Activated CD8-positive, alpha-beta memory T cell treated with anti-CD3 and anti-CD28 coated beads, Interleukin-2, amount 50 U/mL, for 24 hours (primary cell): ENCODE measurements around the gene ANK2.

Source experiments
- DNase-seq: peaks from one replicate; pipeline ENCODE4 v3.0.0-alpha.2; 2020; ENCODE audit errors: extremely low read depth

The ANK2 gene

DNA sequence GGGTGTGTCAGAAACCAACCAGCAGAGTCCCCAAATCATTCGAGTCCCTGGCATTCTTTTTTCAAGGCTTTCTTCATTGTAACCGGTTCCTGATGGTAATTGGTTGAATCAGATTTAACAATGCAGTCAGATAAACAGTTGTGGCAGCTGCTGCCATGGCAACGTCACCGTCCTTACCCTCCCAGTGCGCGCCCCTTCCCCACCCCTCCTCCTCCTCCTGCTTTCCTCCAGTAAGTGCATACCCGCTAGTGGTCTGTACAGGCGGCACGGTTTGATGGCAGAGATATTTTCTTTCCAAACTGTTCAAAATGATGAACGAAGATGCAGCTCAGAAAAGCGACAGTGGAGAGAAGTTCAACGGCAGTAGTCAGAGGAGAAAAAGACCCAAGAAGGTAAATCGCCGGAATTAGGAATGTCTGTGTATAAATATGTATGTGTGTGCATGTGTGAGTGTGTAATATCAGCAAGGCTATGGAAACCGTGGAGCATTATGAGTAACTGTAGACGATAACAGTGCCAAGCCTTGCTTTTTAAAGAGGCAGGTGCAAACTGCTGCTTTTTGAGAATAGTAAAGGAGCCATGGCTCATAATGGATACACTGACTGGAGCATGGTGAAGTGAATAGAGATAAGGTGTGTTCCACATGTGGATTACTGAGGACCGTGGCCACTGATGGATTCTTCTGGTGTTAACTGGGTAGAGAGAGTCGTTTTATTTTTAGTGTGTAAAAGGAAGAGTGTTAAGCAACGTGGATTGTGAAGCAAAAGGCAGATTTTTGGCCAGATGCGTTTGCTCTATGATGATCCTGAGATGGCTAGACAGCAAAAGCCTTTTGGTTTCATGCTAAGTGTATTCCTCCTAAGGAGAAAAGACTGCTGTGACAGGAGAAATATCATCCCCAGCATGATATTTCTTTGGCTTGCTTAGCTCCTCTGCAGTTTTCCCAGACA is at the start of gene ANK2:
Gene ANK2, plus strand, starts transcription at position 233 of the 950 bp plus-strand sequence. Its CDS starts 76 bp downstream, at position 309.
- no peak for DNase-seq

DNA sequence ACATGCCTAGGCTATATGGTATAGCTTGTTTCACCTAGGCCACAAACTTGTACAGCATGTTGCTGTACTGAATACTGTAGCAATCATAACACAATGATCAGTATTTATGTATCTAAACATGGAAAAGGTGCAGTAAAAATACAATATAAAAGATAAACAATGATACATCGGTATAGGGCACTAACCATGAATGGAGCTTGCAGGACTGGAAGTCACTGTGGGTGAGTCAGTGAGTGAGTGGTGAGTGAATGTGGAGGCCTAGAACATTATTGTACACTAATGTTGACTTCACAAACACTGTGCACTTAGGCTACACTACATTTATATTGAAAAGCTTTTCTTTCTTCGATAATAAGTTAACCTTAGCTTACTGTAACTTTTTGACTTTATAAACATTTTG is 45.6 kb upstream of the ANK2 start:
- no peak for DNase-seq

DNA sequence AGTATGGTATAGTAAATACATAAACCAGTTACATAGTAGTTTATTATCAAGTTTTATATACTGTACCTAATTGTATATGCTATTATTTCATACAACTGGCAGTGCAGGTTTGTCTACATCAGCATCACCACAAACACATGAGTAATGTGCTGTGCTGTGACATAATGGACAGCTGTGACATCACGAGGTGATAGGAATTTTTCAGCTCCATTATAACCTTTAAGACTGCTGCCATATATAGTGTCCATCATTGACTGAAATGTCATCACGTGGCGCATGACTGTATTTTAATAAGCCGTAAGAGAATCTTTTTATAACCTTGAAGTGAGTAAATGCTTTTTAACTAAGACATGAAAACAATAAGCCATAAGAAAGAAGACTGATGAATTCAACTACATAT is 44.8 kb upstream of the ANK2 start:
- DNase-seq: no peak

DNA sequence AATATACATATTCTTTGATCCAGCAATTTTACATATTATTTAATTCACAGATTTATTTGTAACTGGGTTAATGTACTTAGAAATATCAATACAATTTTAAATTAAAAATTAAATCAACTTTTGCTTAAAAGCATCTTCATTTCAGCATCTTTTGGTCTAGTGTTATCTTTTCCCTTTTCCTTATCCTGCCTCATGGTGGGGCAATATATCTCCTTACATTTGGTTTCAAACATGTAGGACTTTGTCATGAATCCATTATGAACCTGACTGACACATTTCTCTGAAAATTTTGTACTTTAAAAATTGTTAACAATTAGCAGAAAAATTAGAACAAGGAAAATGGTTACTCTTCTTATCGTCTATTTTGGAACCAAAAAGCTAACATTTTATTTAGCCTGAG is 42.8 kb upstream of the ANK2 start:
- DNase-seq: no peak

DNA sequence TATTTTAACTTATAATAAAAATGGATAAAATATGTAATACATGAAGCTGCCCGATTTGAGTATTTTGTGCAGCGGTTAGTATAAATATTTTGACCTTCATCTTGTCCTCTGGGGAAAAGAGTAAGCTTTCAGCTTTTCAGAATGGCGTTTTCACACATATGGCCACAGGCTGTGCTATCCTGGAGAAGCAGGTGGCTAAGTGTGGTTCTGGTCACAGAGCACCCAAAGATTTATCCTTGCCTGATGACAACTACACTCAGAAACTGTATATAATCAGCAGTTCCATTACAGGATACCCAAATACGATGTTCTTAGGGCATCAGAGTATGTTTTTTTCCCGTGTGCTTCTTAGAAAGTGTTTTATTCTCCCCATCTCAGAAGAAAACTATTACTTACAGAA is 42.3 kb upstream of the ANK2 start:
- DNase-seq: no peak

DNA sequence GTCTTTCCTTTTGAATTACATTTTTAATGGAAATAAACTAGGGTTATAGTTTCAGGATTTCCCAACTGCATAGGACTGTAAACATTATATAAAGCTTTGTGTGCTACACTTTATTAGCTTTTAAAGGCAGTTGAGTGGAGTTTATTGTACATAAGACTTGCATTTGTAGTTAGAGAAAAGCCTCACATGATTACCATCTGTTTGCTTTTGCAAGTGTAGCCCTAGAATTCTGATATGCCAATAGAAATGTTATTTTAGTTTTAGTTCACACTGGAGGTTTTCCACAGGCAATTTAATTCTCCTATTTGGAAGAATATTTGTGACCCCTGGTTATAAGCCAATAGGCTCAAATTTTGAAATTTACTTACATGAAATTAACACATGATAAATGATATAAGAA is 41.3 kb upstream of the ANK2 start:
- DNase-seq: no peak

DNA sequence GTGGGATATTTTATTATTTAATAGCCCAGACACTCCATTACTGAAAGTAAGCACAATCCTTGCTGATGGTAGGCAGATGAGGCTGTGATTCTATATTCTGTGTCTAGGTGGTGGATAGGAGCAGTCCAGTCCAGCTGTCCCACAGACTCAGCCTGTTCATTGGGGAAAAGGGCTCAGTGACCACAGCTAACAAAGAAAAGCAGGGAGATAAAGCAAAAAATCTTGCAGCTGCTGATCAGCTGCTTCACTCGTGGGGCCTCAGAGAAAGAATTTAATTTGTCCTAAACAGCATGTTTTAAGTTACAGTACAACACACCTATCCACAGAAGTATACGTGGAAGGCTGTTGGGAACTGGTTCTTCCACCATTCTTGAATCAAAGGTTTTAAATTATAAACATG is 40.7 kb upstream of the ANK2 start:
- no peak for DNase-seq

DNA sequence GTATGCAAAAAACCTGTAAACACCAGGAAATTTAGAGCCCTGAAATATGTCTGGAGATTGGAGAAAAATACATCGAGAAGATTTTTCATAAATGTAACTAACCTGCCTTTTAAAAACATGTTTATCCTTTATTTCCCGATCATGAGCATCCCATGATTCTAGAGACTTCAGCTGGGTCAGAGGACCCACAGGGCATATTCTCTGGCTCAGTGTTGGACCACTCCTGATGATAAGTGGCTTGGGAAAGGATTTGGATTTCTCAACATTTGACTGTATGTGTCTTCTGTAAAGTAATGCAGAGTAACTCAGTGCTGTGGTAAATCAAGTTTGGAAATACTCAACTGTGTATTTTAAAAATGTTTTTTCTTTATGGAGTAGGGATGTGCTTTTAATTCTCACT is 40.0 kb upstream of the ANK2 start:
- no peak for DNase-seq

DNA sequence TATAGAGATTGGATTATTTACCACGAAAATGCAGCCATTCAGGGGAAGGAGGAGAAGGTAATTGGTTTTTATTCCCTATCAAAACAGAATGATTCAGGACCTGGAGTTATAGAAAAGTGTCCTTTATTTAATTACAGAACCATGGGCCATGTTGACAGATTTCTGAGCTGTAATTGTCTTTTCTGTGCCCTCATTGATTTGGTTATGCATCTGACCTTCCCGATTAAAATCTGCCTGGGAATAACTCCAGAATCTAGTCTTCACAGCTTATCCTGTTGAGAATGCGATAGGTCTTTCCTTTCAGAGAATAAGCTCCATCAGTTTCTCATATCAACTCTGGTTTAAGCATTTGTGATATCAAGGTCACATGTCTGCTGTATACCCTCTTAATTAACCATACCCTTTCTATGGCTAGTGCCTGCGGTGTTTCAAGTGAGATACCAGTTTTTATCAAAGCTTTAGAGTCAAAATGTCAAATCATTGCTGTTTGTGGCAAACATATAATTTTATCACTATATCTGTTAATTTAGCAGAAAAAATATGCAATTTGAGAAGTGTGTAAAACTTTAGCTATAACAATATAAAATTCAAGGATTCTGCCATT is 37.2 kb upstream of the ANK2 start:
- no peak for DNase-seq

DNA sequence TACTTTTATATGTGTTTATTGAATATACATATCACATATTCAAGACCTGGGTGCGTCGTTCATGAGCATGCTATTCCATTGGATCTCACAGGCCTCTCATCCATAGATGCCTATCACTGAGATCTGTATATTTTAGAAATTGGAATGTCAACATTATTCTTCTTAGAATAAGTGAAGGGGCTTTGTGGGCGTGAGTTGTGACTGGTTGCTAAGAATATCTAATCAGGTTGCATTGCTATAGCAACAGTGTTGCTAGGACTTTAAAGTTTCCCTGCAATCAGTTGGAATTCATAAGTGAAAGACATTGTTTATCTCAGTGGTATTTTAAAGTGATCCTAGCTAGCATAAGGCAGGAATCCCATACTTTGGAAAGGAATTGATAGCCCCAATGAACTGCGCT is 36.7 kb upstream of the ANK2 start:
- DNase-seq: no peak

DNA sequence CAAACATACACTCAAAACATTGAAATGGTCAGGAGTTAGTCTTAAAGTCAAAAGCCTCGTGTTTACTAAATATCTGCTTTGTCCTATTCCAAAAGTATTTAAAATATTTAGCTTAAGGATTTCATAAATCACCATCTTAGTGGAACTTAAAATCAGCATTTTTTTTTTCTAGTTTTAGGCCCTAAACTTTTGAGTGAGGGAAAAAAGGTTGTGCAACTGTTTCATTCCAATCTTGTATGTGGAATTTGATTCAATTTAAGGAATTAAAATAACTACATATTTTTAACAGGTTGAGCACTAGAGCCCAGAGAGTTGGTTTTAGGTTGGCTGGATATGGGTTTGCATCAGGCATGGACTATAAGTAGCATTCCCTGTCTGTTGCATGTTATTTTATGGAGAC is 35.7 kb upstream of the ANK2 start:
- DNase-seq: no peak

DNA sequence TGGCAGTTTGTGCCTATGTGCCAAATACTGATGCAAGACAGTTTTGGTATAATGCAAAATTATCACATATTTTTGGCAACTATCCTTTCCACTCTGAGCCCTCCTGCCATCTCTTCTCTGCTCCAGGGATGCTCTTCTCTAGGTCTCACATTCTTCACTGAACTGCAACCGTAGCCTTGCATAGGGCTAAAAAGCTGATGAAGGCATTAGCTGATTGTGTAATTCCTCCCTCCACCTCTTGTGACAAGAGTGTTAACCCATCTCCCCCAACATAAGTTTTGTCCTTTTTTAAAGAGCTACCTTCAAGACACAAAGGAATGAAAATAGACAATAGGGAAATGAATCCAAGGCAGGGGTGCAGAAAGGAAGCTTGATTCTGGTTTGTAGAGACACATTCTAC is 33.1 kb upstream of the ANK2 start:
- no peak for DNase-seq

DNA sequence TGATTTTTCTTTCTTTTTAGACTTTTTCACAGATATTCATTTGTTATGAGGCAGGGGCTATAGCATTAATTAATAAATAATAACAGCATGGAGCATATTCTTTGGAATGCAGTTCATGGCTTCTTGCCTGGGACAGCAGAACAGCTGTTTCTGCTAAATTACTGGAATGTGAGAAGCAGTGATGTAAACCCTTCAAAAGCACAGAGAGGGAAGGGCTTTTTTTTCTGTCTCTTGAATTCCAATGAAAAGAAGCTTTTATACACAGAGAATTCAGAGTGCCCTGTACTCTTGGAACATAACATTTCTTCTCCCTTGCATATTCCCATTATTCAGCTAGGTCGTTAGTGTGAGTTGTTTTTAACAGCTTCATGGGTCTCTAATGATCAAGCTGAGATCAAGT is 28.5 kb upstream of the ANK2 start:
- DNase-seq: no peak

DNA sequence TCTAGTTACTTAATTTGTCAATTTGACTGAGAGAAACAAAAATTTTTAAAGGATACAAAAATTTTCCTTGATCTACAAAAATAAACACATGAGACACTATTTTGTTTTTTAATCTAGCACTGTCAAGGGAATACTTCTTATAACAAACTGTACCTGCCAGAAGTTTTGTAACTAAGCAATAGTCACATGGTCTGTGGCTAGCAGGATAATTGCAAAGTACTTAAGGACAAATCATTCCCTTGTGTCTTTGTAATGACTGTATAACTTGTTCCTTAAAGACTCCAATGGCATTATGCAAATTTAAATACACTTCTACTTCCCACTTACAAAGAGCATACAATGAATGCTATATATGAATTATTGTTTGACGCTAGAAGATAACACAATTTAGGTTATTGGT is 25.1 kb upstream of the ANK2 start:
- DNase-seq: no peak

DNA sequence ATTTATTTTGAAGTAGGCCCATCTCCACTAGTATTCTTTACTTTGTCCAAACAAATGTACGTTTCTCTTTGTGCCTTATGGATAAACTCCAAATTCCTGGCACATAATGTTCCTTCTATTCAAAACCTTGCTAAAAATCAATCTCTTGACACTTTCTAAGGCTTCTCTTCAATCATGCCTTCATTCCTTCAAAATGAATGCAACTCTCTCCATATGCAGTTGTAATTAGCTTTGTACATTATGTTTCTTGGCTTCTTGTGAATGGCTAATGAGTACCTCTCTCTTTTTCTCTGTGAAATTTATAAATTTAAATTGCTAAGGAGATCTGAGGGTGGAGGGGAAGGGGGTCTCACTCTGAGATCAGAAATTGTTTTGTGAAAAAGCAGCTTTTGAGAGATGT is 24.0 kb upstream of the ANK2 start:
- no peak for DNase-seq

DNA sequence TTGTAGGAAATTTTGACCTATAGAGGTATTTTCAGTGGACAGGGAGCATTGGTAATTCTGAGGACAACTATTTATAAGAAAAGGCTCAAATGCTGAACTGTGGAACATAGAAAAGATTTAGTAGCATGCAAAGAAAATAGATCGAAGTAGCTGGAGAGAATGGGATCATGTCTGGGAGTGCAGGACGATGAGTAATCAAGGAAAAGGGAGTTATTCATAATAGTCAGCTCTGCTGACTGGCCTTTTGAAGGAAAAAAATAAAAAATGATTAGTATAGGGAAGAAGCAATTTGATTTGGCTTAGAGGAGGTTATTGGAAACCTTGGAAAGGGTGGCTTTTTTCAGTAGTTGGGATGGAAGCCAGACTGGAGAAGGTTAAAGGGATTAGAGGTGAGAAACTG is 22.9 kb upstream of the ANK2 start:
- DNase-seq: no peak

DNA sequence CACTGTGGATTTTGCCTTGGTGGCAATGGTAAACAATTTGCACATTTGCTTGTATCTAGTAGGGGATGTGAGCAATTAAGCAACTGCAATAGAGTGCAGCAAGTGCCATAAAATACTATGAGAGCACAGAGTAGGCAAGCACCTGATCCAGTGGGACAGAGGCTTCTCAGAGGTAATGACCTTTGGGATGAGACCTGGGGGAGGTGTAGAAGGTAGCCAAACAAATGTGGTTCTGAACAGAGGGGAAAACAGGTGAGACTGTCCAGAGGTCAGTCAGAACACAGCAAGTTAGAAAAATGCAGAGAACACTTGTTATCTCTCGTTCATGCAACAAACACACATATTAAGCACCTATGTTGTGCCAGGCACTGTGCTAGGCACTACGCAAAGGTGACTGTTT is 21.4 kb upstream of the ANK2 start:
- DNase-seq: no peak

DNA sequence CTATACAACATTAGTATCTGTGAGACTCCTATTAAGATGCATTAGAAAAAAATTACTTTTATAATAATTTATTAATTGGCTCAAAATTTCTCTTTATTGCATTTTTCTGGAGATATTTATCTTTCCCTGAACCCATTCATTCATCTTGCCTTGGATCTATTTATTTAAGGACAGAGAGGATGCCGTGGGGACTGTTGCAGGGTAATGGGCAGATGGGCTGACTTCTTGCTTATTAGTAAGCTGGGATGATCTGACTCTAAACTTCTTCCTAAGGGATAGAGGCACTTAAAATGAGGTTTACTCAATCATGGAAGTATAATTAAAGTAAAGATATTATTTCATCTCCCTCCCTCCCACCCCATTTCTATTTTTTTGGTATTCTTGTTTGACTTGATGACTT is 18.2 kb upstream of the ANK2 start:
- no peak for DNase-seq

DNA sequence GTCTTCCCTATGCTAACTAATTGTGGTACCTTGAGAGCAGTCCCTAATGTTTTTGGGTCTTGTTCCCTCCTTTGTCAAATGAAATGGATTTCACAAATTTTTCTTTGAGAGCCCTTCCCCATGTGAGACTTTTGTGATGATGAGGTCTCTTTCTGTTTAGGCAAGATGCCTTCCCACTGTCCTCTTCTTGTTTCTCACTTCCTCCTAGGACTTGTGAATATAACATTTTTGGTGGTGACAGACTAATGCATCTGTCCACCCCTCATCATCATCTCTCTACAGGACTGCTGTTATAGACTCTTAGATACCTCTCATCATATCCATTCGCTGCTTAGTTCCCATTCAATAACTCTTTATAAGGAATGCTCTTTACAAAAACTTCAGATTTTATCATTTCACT is 8.7 kb upstream of the ANK2 start:
- no peak for DNase-seq

DNA sequence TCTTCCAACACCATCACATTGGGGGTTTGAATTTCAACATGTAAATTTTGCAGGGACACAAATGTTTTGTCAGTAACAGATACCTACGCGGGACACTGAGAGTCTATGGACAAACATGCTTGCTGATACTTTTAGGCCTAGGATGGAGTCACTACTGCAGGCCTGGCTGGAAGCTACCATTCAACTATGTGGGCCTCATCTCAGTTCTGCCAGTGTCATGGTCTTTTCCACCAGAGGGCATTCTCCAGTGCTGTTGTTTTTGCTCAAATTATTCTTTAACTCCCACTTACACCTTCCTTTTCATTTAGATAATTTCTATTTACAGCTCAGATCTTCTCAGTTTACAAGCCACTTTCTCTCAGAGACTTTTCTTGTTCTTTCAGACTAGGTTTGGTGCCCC is 7.0 kb upstream of the ANK2 start:
- no peak for DNase-seq

DNA sequence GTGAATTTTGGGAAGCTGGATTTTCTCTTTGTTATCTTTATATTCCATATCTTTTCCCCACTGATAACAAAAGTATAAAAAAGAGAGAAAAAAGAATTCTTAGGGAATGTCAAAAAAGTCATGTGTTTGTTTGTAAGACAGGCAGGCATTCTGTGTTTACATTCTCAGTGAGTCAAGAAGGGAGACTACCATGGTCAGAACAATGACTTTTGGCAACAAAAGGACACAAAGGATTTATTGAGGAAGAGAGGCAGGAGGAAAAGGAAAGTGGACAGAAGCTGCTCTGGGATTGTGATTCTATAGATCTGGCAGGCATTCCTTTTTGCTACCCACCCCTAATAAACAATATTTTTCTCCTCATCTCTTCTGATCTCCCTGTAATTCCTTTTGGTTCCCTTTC is 5.9 kb upstream of the ANK2 start:
- no peak for DNase-seq

DNA sequence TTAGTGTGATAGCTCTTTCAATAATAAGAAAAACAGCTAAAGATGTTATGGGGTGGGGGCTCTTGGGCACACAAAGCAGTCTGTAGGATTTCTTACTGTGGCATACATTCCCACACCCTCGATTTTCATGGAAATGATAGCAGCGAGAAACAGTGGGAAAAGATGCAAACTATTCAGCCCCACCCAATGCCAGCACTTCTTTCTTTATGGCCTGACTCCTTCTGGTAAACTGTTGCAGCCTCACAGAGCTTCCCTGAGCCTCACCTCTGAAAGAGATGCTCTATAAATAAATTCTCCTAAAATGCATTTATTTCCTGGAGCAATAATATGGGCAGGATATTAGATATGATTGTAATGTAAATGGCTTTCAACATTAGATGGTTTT is 910 bp downstream of the ANK2 start:
- DNase-seq: no peak

DNA sequence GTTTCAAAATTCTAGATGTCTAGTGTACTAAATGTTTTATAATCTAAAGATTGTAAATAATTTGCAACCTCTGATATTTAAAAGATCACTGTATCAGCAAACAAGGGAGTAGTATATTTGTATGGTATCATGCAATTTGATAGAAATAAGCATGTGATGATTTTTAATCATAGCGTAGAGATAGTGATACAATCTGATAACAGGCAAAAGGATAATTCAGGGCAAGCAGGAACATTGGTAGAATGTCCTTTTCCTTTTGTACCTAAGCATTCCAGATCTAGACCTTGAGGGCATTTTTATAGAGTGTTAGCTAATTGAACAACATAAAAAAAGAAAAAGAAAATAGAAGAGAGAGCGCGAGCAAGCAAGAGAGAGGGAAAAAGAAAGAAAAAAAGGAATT is 1.4 kb downstream of the ANK2 start:
- no peak for DNase-seq

DNA sequence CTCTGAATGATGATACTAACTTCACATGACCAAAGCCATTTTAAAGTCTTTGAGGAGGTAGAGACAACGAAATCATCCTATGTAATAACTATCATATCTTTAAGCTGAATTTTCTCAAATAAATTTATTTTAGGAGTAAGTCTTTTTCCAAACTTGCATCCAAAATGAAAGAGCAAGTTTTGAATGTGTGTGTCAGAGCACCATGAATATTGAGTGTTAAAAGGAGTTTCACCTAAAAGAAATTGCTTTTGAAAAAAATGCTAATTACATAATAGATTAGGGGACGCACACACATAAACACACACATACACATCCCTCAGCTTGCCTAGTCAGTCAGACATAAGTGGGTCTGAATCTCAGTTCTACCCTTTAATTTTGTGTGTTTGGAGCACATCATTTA is 1.9 kb downstream of the ANK2 start:
- DNase-seq: no peak
